GM18520 (cell line): ENCODE measurements around the gene ILK.

ENCODE experiments used
- ATAC-seq: cut with Tn5 transposase; IDR thresholded peaks from one replicate; pipeline ENCODE4 v1.9.1; 2021; ENCODE audit not compliant: unreplicated experiment

ILK gene

GRCh38 chr11:6633422-6634408 is 30.1 kb downstream of the ILK start:
- no peak for ATAC-seq

- ATAC-seq = no peak
Measured at GRCh38 chr11:6634534-6634933, 31.0 kb downstream of the ILK start.

GRCh38 chr11:6635082-6635932 is 31.7 kb downstream of the ILK start:
- no peak for ATAC-seq

GRCh38 chr11:6636480-6636879 is 32.9 kb downstream of the ILK start:
- ATAC-seq = no peak

GRCh38 chr11:6637871-6638270 is 34.3 kb downstream of the ILK start:
- no peak for ATAC-seq

- ATAC-seq = no peak
Measured at GRCh38 chr11:6638429-6638828, 34.9 kb downstream of the ILK start.

GRCh38 chr11:6640036-6640984 is 36.7 kb downstream of the ILK start:
- no peak for ATAC-seq

- ATAC-seq = no peak
Measured at GRCh38 chr11:6640985-6641701, 37.6 kb downstream of the ILK start.

- ATAC-seq = no peak
Measured at GRCh38 chr11:6642957-6643356, 39.4 kb downstream of the ILK start.

- no peak for ATAC-seq
Measured at GRCh38 chr11:6646071-6646470, 42.5 kb downstream of the ILK start.

GRCh38 chr11:6646576-6646917 is 43.0 kb downstream of the ILK start:
- no peak for ATAC-seq

- ATAC-seq = peak; percentile 67
Measured at GRCh38 chr11:6646918-6647679, 43.5 kb downstream of the ILK start.

GRCh38 chr11:6647836-6648235 is 44.3 kb downstream of the ILK start:
- no peak for ATAC-seq

- no peak for ATAC-seq
Measured at GRCh38 chr11:6648501-6648900, 44.9 kb downstream of the ILK start.

GRCh38 chr11:6650104-6650503 is 46.5 kb downstream of the ILK start:
- no peak for ATAC-seq

GRCh38 chr11:6650980-6651379 is 47.4 kb downstream of the ILK start:
- no peak for ATAC-seq

- ATAC-seq = no peak
Measured at GRCh38 chr11:6652182-6652581, 48.6 kb downstream of the ILK start.

GRCh38 chr11:6653097-6653496 is 49.5 kb downstream of the ILK start:
- ATAC-seq = no peak

- no peak for ATAC-seq
Measured at GRCh38 chr11:6653656-6654055, 50.1 kb downstream of the ILK start.
